Erythroblast (primary cell): ENCODE measurements around the gene KLRC3.

Experiments
- GATA1 ChIP-seq: IDR thresholded peaks from 2 replicates; pipeline ENCODE4 v1.6.1; 2011; ENCODE audit warnings: low read depth, mild to moderate bottlenecking, control low read depth, low read length, moderate library complexity
- POLR2A ChIP-seq: IDR thresholded peaks from 2 replicates; pipeline ENCODE4 v1.6.1; 2011; ENCODE audit warnings: mild to moderate bottlenecking, low read length

- TF ChIP-seq POLR2A (no peak), GATA1 (no peak)
Observed at GRCh38 chr12:10398168-10398567, 22.2 kb downstream of the KLRC3 start.
